Hepatocyte (in vitro differentiated cells): ENCODE results near the gene MEF2A.

ENCODE experiments used
- EZH2 ChIP-seq: fragments of 200-600 bp; sonication (generic); IDR thresholded peaks from 2 replicates; pipeline ENCODE4 v1.6.1; 2016; ENCODE audit warnings: antibody characterized with exemption, mild to moderate bottlenecking, borderline replicate concordance
- EZH2phosphoT487 ChIP-seq: fragments of 200-600 bp; sonication (generic); IDR thresholded peaks from one replicate; pipeline ENCODE4 v1.6.1; 2018; ENCODE audit warnings: antibody characterized with exemption, mild to moderate bottlenecking, low read depth, moderate library complexity; ENCODE audit not compliant: unreplicated experiment, severe bottlenecking
- TF ChIP-seq, protein P1 (sequence below): fragments of 200-600 bp; sonication (generic); IDR thresholded peaks from 2 replicates; pipeline ENCODE4 v1.5.1; 2016; ENCODE audit warnings: antibody characterized with exemption, mild to moderate bottlenecking; ENCODE audit not compliant: poor library complexity

DNA sequence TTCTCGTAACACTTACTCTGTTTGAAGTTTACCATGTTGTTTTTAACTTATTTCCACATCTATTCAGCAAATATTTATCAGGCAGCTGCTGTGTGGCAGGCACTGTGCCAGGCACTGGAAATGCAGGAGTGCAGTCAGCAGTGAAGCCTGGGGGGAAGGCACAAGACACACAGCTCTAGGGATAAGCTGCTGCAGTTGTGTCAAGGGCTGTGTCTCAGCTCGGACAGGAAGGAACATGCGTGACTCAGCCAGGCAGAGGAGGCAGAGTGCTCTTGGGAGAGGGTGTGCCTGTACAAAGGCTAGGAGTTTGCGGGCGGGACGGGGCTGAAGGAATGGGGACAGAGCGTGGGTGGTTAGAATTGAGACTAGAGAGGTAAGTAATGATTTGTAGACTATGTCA lies 142.8 kb downstream of the MEF2A start:
- TF ChIP-seq, protein P1, sequence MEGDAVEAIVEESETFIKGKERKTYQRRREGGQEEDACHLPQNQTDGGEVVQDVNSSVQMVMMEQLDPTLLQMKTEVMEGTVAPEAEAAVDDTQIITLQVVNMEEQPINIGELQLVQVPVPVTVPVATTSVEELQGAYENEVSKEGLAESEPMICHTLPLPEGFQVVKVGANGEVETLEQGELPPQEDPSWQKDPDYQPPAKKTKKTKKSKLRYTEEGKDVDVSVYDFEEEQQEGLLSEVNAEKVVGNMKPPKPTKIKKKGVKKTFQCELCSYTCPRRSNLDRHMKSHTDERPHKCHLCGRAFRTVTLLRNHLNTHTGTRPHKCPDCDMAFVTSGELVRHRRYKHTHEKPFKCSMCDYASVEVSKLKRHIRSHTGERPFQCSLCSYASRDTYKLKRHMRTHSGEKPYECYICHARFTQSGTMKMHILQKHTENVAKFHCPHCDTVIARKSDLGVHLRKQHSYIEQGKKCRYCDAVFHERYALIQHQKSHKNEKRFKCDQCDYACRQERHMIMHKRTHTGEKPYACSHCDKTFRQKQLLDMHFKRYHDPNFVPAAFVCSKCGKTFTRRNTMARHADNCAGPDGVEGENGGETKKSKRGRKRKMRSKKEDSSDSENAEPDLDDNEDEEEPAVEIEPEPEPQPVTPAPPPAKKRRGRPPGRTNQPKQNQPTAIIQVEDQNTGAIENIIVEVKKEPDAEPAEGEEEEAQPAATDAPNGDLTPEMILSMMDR: no peak
- TF ChIP-seq EZH2: no peak
- no peak for TF ChIP-seq EZH2phosphoT487
